Measurements from ENCODE around the gene TRIM24.
"Not testable (repeated sequence)": the region's sequence is repeated elsewhere in the genome, so short reads cannot be mapped to it uniquely, and the experiment has no call there.

TRIM24 gene

DNA sequence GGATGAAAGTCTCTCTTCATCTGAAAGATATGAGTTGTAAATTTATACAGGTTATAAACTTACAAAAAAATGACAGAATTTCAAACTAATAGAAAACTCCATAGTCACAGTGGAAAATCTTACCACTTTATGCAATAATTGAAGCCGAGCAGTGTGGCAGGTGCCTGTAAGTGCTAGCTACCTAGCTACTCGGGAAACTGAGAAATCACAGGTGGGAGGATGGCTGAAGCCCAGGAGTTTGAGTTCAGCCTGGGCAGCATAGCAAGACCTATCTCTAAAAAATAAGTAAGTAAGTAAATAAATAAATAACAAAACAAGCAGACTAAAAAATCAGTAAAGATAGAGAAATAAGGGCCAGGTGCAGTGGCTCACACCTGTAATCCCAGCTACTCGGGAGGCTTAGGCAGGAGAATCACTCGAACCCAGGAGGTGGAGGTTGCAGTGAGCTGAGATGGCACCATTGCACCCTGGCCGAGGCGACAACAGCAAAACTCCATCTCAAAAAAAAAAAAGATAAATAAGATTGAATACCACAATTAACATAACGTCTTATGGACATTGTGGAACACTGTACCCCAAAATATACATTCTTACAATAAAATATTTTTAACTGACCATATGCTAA, 61.9 kb downstream of the TRIM24 start:
- TF ChIP-seq, protein P1, sequence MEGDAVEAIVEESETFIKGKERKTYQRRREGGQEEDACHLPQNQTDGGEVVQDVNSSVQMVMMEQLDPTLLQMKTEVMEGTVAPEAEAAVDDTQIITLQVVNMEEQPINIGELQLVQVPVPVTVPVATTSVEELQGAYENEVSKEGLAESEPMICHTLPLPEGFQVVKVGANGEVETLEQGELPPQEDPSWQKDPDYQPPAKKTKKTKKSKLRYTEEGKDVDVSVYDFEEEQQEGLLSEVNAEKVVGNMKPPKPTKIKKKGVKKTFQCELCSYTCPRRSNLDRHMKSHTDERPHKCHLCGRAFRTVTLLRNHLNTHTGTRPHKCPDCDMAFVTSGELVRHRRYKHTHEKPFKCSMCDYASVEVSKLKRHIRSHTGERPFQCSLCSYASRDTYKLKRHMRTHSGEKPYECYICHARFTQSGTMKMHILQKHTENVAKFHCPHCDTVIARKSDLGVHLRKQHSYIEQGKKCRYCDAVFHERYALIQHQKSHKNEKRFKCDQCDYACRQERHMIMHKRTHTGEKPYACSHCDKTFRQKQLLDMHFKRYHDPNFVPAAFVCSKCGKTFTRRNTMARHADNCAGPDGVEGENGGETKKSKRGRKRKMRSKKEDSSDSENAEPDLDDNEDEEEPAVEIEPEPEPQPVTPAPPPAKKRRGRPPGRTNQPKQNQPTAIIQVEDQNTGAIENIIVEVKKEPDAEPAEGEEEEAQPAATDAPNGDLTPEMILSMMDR (conservative IDR thresholded peaks at IDR 0.05), result no peak
- TF ChIP-seq ZFX (IDR thresholded peaks at IDR 0.05), result no peak
- no peak overlapping the region for H3K27ac ChIP-seq

DNA sequence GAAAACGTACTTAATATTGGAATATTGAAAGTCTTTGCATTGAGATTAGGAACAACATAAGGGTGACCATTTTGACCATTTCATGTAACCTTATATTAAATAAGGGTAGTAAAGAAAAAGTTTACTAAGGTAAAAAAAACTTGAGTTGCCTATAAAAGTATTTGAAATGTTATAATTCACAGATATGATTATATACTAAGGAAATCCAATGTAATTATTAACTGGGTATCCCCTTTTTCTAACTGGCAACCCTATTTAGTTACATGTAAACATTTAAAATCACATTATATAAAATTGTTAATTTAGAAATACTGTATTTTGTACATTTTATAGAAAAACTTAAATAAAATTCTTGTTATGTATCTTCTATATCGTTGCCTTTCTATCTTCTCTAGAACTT, 64.2 kb downstream of the TRIM24 start:
- TF ChIP-seq, protein P1 (conservative IDR thresholded peaks at IDR 0.05), result no peak
- TF ChIP-seq ZFX (IDR thresholded peaks at IDR 0.05), result no peak
- no peak overlapping the region for H3K27ac ChIP-seq

DNA sequence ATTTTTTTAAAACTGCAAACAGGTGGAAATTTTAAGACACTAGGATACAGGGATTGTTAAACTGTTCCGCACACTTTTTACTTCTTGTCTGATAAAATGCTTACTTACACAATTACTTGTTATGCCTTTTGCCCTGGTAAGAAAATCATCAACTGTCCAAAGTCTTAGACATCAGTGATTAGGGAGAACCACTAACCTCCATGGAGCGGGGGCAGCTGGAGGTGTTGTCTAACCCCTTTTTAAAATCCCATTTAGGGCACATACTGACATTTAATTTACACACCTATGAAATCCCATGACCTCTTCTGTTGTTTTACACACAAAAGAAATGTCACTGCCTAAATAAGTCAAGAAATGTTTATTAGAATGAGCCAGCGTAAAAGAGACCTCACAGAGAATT, 65.7 kb downstream of the TRIM24 start:
- TF ChIP-seq, protein P1 (conservative IDR thresholded peaks at IDR 0.05), result no peak
- no peak for TF ChIP-seq ZFX (IDR thresholded peaks at IDR 0.05)

DNA sequence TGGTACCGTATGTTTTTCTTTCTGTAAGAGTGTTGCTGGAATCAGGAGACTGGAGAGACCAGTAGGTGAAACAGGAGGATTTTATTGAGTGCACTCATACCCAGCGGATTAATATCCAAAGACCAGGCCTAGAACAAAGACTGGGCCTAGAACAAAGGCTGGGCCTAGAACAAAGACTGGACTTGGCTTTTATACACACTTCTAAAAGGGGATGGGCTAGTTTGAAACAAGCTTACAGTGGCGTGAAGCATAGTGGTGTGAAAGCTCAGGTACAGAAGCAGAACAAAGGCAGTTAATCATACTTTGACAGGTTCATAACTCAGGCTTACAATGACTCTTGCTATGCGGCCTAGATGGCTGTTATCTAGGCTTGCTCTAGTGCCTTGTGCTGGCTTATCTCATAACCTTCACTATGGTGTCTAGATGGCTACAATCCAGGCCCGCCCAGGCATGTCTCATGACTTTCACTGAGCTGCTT, 67.7 kb downstream of the TRIM24 start:
- no peak overlapping the region for H3K27ac ChIP-seq
- TF ChIP-seq ZFX (IDR thresholded peaks at IDR 0.05), result no peak
- TF ChIP-seq, protein P1 (conservative IDR thresholded peaks at IDR 0.05), result no peak

More for the DNA sequence above, 65.7 kb downstream of the TRIM24 start:
- H3K27ac ChIP-seq, result no peak overlapping the region

DNA sequence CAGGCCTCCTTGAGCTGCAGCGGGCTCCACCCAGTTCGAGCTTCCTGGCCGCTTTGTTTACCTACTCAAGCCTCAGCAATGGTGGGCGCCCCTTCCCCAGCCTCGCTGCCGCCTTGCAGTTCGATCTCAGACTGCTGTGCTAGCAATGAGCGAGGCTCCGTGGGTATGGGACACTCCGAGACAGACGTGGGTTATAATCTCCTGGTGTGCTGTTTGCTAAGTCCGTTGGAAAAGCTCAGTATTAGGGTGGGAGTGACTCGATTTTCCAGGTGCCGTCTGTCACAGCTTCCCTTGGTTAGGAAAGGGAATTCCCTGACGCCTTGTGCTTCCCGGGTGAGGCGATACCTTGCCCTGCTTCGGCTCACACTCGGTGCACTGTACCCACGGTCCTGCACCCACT, 76.8 kb downstream of the TRIM24 start:
- H3K27ac ChIP-seq, result not testable (repeated sequence)

DNA sequence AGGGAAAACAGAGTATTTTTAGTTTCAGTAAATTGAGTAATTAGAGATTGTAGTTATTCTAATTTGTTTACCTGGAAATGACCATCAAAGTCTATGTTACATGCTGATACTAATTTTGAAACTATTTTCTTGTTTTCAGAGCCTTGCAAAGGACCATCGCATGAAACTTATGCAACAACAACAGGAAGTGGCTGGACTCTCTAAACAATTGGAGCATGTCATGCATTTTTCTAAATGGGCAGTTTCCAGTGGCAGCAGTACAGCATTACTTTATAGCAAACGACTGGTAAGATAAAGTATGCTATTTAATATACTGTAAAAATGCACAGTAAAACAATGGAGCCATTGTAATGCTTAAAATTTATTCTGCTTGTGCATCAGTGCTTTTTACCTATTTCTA, 78.5 kb downstream of the TRIM24 start:
- H3K27ac ChIP-seq, result no peak overlapping the region
- TF ChIP-seq, protein P1 (conservative IDR thresholded peaks at IDR 0.05), result no peak
- TF ChIP-seq ZFX (IDR thresholded peaks at IDR 0.05), result no peak

DNA sequence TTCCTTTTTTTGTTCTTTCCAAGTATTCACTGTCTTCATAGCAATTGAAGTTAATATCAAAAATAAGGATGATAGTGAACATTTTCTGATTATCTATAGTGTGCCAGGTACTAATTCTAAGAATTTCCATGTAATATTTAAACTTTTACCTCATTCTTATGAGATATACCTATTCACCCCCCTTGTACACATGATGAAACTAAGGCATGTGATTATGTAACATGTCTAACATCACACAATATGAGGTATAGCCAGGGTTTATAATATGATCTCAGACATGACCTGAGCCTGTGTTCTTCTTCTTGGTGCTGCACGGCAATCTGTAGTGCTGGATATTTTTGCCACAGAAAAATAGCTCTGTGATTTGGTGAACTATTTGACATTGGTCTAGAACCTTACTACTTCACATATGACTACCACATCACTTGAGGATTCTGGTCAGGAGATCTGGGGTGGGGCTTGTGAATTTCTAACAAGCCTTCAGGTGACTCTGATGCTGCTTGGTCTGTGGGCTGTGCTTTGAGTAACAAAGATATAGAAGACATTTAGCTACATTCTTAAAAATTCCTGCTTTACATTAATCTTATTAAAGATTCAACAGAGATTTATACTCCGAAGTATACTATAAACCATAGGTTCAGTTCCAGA, 79.1 kb downstream of the TRIM24 start:
- TF ChIP-seq, protein P1 (conservative IDR thresholded peaks at IDR 0.05), result no peak

DNA sequence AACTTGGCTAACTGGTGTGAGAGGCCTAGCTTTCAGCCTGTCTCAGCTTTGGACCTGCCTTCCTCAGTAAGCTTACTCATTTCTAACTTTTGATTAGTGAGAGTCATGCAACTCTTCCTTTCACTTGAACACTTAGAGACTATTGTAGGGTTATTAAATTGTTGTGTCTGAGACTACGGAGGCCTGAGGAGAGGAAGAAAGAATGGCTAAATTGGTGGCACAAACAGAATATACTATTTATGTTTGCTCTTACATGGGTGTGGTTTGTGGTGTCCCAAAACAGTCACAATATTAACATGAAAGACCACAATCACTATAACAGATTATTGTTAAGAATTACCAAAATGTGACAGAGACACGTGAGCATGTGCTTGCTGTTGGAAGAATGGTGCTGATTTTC, 82.1 kb downstream of the TRIM24 start:
- TF ChIP-seq, protein P1 (conservative IDR thresholded peaks at IDR 0.05), result no peak
- no peak for TF ChIP-seq ZFX (IDR thresholded peaks at IDR 0.05)

More for the DNA sequence above, 79.1 kb downstream of the TRIM24 start:
- no peak overlapping the region for H3K27ac ChIP-seq

More for the DNA sequence above, 82.1 kb downstream of the TRIM24 start:
- no peak overlapping the region for H3K27ac ChIP-seq
